HepG2 (cell line): ENCODE measurements around the gene PCNT. TPM values are rescaled to one million over a fixed set of nuclear protein-coding genes. Genes with fewer than 3 reads are reported as not detected.
A peak's percentile ranks its signal among the peaks of the same experiment; 100 is the strongest.

Experiments
- ATAC-seq: fragments of 200-7000 bp; cut with Tn5 transposase; 3 replicates; pipeline ENCODE4 v1.9.1; 2020; ENCODE audit warnings: mild to moderate bottlenecking, moderate library complexity
- BruUV-seq: library from RNA; stranded (reverse); fragments of 400-500 nt; replicated peaks from 2 replicates; lab custom pipeline; 2021; lab: Mats Ljungman, UMichigan
- CTCF ChIA-PET: fragments of 300-600 bp; formaldehyde crosslinking; extraction: SDS; loops from one replicate; lab custom pipeline; 2021; ENCODE audit warnings: low total read pairs, inconsistent platforms, low intra/inter-chr PET ratio; lab: Yijun Ruan, JAX
- POLR2A ChIA-PET: fragments of 350-600 bp; sonication (Branson Sonifier 250); formaldehyde crosslinking; loops from one replicate; lab custom pipeline; 2020; ENCODE audit warnings: antibody characterized with exemption, inconsistent platforms; lab: Yijun Ruan, JAX
- DNase-seq: peaks from one replicate; pipeline ENCODE4 v3.0.0-alpha.2; 2015; ENCODE audit warnings: low spot score
- FAIRE-seq: peaks from 3 replicates; lab custom pipeline; 2011; peaks lifted over from hg19 to GRCh38; lab: Jason Lieb, UNC
- H2AFZ ChIP-seq: one replicate; pipeline ENCODE4 v1.6.1; 2011; ENCODE audit warnings: low read length, inconsistent platforms
- H3K27ac ChIP-seq: fragments of 300-600 bp; 3 replicates; pipeline ENCODE4 v1.8.0; 2011; ENCODE audit warnings: mixed run types, mild to moderate bottlenecking, mixed read lengths, low read length, inconsistent platforms; ENCODE audit not compliant: insufficient read depth; ENCODE audit errors: extremely low read length
- H3K27me3 ChIP-seq, 2 experiments: fragments of 200-600 bp in 1 of 2; 2 replicates in 1 of 2; 3 replicates in 1 of 2; pipeline versions ENCODE4 v1.6.0 to v1.8.0; 2011; ENCODE audit warnings: low read length in 2 of 2, mild to moderate bottlenecking in 2 of 2, moderate library complexity in 2 of 2, inconsistent platforms in 1 of 2; ENCODE audit not compliant: insufficient read depth in 2 of 2, control insufficient read depth in 1 of 2
- H3K36me3 ChIP-seq, 2 experiments: fragments of 200-600 bp in 1 of 2; replicated peaks in 1 of 2; 2 replicates in 1 of 2; 3 replicates in 1 of 2; pipeline versions ENCODE4 v1.5.1 to v1.8.0; 2011; ENCODE audit warnings: low read length in 2 of 2, inconsistent platforms in 1 of 2; ENCODE audit not compliant: insufficient read depth in 2 of 2, control insufficient read depth in 1 of 2
- H3K4me1 ChIP-seq: 2 replicates; pipeline ENCODE4 v1.5.1; 2012; ENCODE audit warnings: low read length, inconsistent platforms; ENCODE audit not compliant: insufficient read depth
- H3K4me2 ChIP-seq: 2 replicates; pipeline ENCODE4 v1.6.0; 2011; ENCODE audit warnings: low read depth, low read length, inconsistent platforms
- H3K4me3 ChIP-seq, 3 experiments: fragments of 200-600 bp in 1 of 3; sonication (generic), shearing (Covaris generic) in 1 of 3; replicated peaks in 1 of 3; 2 replicates each; pipeline ENCODE4 v1.5.1; 2011 to 2016; ENCODE audit warnings: low read length in 3 of 3, inconsistent platforms in 2 of 3, low read depth in 2 of 3, mild to moderate bottlenecking in 2 of 3, control low read depth in 1 of 3, mixed read lengths in 1 of 3; ENCODE audit not compliant: insufficient read depth in 1 of 3
- H3K79me2 ChIP-seq: one replicate; pipeline ENCODE4 v1.6.1; 2011; ENCODE audit warnings: low read length, inconsistent platforms; ENCODE audit not compliant: insufficient read depth
- H3K9ac ChIP-seq: 2 replicates; pipeline ENCODE4 v1.6.0; 2011; ENCODE audit warnings: mild to moderate bottlenecking, low read depth, low read length, inconsistent platforms; ENCODE audit not compliant: insufficient read depth
- H3K9me3 ChIP-seq: 2 replicates; pipeline ENCODE4 v1.5.1; 2012; ENCODE audit warnings: mild to moderate bottlenecking, low read length
- H4K20me1 ChIP-seq: 2 replicates; pipeline ENCODE4 v1.6.0; 2011; ENCODE audit warnings: inconsistent platforms, mild to moderate bottlenecking, low read length, moderate library complexity; ENCODE audit not compliant: insufficient read depth
- FOXJ3 ChIP-seq: sonication (generic); formaldehyde crosslinking; IDR thresholded peaks from 2 replicates; pipeline ENCODE4 v1.4.0; 2020; ENCODE audit warnings: missing genetic modification reagents, mild to moderate bottlenecking, borderline replicate concordance
- PITX1 ChIP-seq: sonication (generic); formaldehyde crosslinking; IDR thresholded peaks from 2 replicates; pipeline ENCODE4 v1.5.1; 2020; ENCODE audit warnings: mild to moderate bottlenecking, missing genetic modification reagents
- RXRB ChIP-seq: IDR thresholded peaks from 2 replicates; pipeline ENCODE4 v1.6.1; 2016; ENCODE audit warnings: borderline replicate concordance, missing genetic modification reagents, missing compliant biosample characterization
- ZNF121 ChIP-seq: sonication (generic); formaldehyde crosslinking; IDR thresholded peaks from 2 replicates; pipeline ENCODE4 v1.5.0; 2020; ENCODE audit warnings: mild to moderate bottlenecking, missing genetic modification reagents
- ZNF256 ChIP-seq: sonication (generic); formaldehyde crosslinking; conservative IDR thresholded peaks from 2 replicates; pipeline ENCODE4 v1.4.0; 2020; ENCODE audit warnings: missing genetic modification reagents
- ZNF260 ChIP-seq: sonication (generic); formaldehyde crosslinking; IDR thresholded peaks from 2 replicates; pipeline ENCODE4 v1.4.0; 2020; ENCODE audit warnings: missing genetic modification reagents, low read depth, mild to moderate bottlenecking, borderline replicate concordance
- ZNF891 ChIP-seq: sonication (generic); formaldehyde crosslinking; IDR thresholded peaks from 2 replicates; pipeline ENCODE4 v1.5.0; 2020; ENCODE audit warnings: mild to moderate bottlenecking, missing genetic modification reagents
- WGBS: methylation state at CpG from one replicate; pipeline ENCODE4 v1.1.6; 2017; ENCODE audit warnings: low lambda C conversion rate; 5-methylcytosine and 5-hydroxymethylcytosine counted together
- in situ Hi-C: cut with HindIII; loops from 2 replicates; pipeline ENCODE4 v1.10.0; 2017; ENCODE audit warnings: low pct_unique_long_range_greater_than_20kb; ENCODE audit not compliant: extremely low pct_ligation_motif_present
- intact Hi-C: fragments of 100-400 bp; cut with micrococcal nuclease; formaldehyde crosslinking; loops from one replicate; pipeline ENCODE4 v1.10.0; 2022; ENCODE audit not compliant: unreplicated experiment
- polyA plus RNA-seq, 8 experiments: library from polyadenylated mRNA; depleted of rRNA in 3 of 8; stranded (reverse) in 7 of 8; unstranded in 1 of 8; fragments of >200 nt; fragmentation: Illumina TruSeq in 4 of 8; extraction: Trizol in 4 of 8; gene quantifications; 2 replicates each; pipeline versions ENCODE4 v1.2.1 to v1.2.3, GENCODE V29; 2011 to 2016; ENCODE audit warnings: low read depth in 4 of 8, missing spikeins in 1 of 8, mixed read lengths in 1 of 8; ENCODE audit not compliant: insufficient read depth in 1 of 8
- total RNA-seq, 5 experiments: library from RNA; depleted of rRNA; stranded (reverse); fragments of >200 nt; fragmentation: Illumina TruSeq; extraction: Trizol; gene quantifications; 2 replicates each; pipeline ENCODE4 v1.2.3, GENCODE V29; 2016; ENCODE audit warnings: low read depth in 1 of 5
- TF ChIP-seq, protein P1 (sequence below): sonication (generic); formaldehyde crosslinking; IDR thresholded peaks from 2 replicates; pipeline ENCODE4 v1.8.0; 2022; ENCODE audit warnings: mild to moderate bottlenecking, missing genetic modification reagents, borderline replicate concordance
- TF ChIP-seq, protein P2 (sequence below): sonication (generic); formaldehyde crosslinking; IDR thresholded peaks from 2 replicates; pipeline ENCODE4 v1.8.1; 2023; ENCODE audit warnings: mild to moderate bottlenecking, missing genetic modification reagents, borderline replicate concordance
- TF ChIP-seq, protein P3 (sequence below): sonication (generic); formaldehyde crosslinking; IDR thresholded peaks from 2 replicates; pipeline ENCODE4 v1.5.0; 2020; ENCODE audit warnings: mild to moderate bottlenecking, missing genetic modification reagents
- TF ChIP-seq, protein P4 (sequence below): sonication (generic); formaldehyde crosslinking; IDR thresholded peaks from 2 replicates; pipeline ENCODE4 v1.5.0; 2020; ENCODE audit warnings: mild to moderate bottlenecking, missing genetic modification reagents
- TF ChIP-seq, protein P5 (sequence below): sonication (generic); formaldehyde crosslinking; IDR thresholded peaks from 2 replicates; pipeline ENCODE4 v1.5.1; 2020; ENCODE audit warnings: missing genetic modification reagents, mild to moderate bottlenecking, borderline replicate concordance

Gene PCNT
- total and polyA plus RNA-seq, 2 of the 13 experiments (the other 11 are each of a cell fraction or from before 2014, with no cell fraction given), result 5.6 to 12.4 TPM

DNA sequence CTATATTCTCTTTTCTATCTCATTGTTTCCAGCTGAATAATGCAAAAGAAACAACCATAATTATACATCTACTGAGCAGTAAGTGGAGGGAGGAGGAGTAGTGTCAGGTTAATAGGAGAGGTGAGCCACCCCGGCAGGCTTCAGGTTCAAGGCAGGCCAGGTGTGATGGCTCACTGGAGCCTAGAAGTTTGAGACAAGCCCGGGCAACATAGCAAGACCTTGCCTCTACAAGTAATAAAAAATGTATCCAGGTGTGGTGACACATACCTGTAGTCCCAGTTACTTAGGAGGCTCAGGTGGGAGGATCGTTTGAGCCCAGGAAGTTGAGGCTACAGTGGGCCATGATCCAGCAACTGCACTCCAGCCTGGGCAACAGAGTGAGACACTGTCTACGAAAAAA, 132.8 kb downstream of the PCNT start:
- intact Hi-C loops, result no loop called here
- peak overlapping the region; percentile 23; the same call in 1 of the 2 replicates for H3K9ac ChIP-seq
- ChIA-PET CTCF (no interaction called here), POLR2A (interaction anchor here (1.9 kb wide), 1 partner anchor 52 kb away, joined by 6 read pairs; no protein-coding TSS in a partner anchor)
- no TSS peak for BruUV-seq
- no peak overlapping the region for H3K4me3 ChIP-seq
- peaks cover 37% of the 10 kb centered on the region for H3K79me2 ChIP-seq
- H3K27ac ChIP-seq, result no peak overlapping the region
- no peaks in the 10 kb centered on the region; a peak in 1 of 5 replicates for H3K27me3 ChIP-seq
- TF ChIP-seq, protein P1, sequence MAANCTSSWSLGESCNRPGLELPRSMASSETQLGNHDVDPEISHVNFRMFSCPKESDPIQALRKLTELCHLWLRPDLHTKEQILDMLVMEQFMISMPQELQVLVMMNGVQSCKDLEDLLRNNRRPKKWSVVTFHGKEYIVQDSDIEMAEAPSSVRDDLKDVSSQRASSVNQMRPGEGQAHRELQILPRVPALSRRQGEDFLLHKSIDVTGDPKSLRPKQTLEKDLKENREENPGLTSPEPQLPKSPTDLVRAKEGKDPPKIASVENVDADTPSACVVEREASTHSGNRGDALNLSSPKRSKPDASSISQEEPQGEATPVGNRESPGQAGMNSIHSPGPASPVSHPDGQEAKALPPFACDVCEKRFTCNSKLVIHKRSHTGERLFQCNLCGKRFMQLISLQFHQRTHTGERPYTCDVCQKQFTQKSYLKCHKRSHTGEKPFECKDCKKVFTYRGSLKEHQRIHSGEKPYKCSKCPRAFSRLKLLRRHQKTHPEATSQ, result no peak
- TF ChIP-seq ZNF121 (0 out of 2 replicates have a peak, but pooled peaks have one; percentile 13), RXRB (CRISPR knock-in tag) (no peak), ZNF891 (no peak), FOXJ3 (CRISPR knock-in tag) (no peak), ZNF256 (no peak), PITX1 (no peak), ZNF260 (CRISPR knock-in tag) (no peak)
- TF ChIP-seq, protein P2, sequence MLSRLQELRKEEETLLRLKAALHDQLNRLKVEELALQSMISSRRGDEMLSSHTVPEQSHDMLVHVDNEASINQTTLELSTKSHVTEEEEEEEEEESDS, result no peak
- TF ChIP-seq, protein P3, sequence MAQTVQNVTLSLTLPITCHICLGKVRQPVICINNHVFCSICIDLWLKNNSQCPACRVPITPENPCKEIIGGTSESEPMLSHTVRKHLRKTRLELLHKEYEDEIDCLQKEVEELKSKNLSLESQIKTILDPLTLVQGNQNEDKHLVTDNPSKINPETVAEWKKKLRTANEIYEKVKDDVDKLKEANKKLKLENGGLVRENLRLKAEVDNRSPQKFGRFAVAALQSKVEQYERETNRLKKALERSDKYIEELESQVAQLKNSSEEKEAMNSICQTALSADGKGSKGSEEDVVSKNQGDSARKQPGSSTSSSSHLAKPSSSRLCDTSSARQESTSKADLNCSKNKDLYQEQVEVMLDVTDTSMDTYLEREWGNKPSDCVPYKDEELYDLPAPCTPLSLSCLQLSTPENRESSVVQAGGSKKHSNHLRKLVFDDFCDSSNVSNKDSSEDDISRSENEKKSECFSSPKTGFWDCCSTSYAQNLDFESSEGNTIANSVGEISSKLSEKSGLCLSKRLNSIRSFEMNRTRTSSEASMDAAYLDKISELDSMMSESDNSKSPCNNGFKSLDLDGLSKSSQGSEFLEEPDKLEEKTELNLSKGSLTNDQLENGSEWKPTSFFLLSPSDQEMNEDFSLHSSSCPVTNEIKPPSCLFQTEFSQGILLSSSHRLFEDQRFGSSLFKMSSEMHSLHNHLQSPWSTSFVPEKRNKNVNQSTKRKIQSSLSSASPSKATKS (CRISPR knock-in tag), result no peak
- TF ChIP-seq, protein P4, sequence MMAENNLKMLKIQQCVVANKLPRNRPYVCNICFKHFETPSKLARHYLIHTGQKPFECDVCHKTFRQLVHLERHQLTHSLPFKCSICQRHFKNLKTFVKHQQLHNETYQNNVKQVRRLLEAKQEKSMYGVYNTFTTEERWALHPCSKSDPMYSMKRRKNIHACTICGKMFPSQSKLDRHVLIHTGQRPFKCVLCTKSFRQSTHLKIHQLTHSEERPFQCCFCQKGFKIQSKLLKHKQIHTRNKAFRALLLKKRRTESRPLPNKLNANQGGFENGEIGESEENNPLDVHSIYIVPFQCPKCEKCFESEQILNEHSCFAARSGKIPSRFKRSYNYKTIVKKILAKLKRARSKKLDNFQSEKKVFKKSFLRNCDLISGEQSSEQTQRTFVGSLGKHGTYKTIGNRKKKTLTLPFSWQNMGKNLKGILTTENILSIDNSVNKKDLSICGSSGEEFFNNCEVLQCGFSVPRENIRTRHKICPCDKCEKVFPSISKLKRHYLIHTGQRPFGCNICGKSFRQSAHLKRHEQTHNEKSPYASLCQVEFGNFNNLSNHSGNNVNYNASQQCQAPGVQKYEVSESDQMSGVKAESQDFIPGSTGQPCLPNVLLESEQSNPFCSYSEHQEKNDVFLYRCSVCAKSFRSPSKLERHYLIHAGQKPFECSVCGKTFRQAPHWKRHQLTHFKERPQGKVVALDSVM (CRISPR knock-in tag), result peak; percentile 27; the same call in 1 of the 2 replicates
- TF ChIP-seq, protein P5, sequence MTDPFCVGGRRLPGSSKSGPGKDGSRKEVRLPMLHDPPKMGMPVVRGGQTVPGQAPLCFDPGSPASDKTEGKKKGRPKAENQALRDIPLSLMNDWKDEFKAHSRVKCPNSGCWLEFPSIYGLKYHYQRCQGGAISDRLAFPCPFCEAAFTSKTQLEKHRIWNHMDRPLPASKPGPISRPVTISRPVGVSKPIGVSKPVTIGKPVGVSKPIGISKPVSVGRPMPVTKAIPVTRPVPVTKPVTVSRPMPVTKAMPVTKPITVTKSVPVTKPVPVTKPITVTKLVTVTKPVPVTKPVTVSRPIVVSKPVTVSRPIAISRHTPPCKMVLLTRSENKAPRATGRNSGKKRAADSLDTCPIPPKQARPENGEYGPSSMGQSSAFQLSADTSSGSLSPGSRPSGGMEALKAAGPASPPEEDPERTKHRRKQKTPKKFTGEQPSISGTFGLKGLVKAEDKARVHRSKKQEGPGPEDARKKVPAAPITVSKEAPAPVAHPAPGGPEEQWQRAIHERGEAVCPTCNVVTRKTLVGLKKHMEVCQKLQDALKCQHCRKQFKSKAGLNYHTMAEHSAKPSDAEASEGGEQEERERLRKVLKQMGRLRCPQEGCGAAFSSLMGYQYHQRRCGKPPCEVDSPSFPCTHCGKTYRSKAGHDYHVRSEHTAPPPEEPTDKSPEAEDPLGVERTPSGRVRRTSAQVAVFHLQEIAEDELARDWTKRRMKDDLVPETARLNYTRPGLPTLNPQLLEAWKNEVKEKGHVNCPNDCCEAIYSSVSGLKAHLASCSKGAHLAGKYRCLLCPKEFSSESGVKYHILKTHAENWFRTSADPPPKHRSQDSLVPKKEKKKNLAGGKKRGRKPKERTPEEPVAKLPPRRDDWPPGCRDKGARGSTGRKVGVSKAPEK, result no peak
- H4K20me1 ChIP-seq, result no peaks in the 10 kb centered on the region
- FAIRE-seq (no peak), ATAC-seq (no peak), DNase-seq (no peak)
- H3K4me1 ChIP-seq, result peaks cover 55% of the 10 kb centered on the region
- 96% methylated on average over 4 of the region's 4 CpGs for WGBS
- H3K4me2 ChIP-seq, result peak overlapping the region; percentile 99
- in situ Hi-C loops, result no loop called here
- peaks cover 0 to 3% of the 10 kb centered on the region in 2 experiments; a peak in 2 of 5 replicates for H3K36me3 ChIP-seq
- H2AFZ ChIP-seq, result no peak overlapping the region
- no peaks in the 10 kb centered on the region for H3K9me3 ChIP-seq
